Measurements from ENCODE around the gene FAXDC2. TPM values are rescaled to one million over a fixed set of nuclear protein-coding genes. Genes with fewer than 3 reads are reported as not detected.
A peak's percentile ranks its signal among the peaks of the same experiment; 100 is the strongest.

FAXDC2 gene
- total and polyA plus RNA-seq, 2 of the 13 experiments (the other 11 are each of a cell fraction or from before 2014, with no cell fraction given), result 4.7 to 58.8 TPM

GRCh38 chr5:154858972-154859871 is 8.8 kb upstream of the FAXDC2 start (continued):
- 0 out of 2 replicates have a peak, but pooled peaks have one; percentile 37 for TF ChIP-seq MEIS1 (CRISPR knock-in tag; IDR thresholded peaks at IDR 0.05; ENCODE audit: borderline replicate concordance)
- TF ChIP-seq KIAA2018 (CRISPR knock-in tag; IDR thresholded peaks at IDR 0.05; ENCODE audit: borderline replicate concordance), result no peak
- no peak for TF ChIP-seq NR3C1 (CRISPR knock-in tag; IDR thresholded peaks at IDR 0.05)
- no peak for TF ChIP-seq ASH2L (IDR thresholded peaks at IDR 0.05; ENCODE audit: insufficient read length, low read depth, low read length)
- TF ChIP-seq ZNF337 (CRISPR knock-in tag; IDR thresholded peaks at IDR 0.05; ENCODE audit: borderline replicate concordance, low read depth), result no peak
- no peak for TF ChIP-seq SOX13 (IDR thresholded peaks at IDR 0.05)
- 0 out of 4 replicates have a peak, but pooled peaks of 1 of the 2 experiments have one; percentile 18 for TF ChIP-seq SOX13 (CRISPR knock-in tag; conservative IDR thresholded peaks at IDR 0.05 in 1 of 2, IDR thresholded peaks at IDR 0.05 in 1 of 2)
- TF ChIP-seq FOXA3 (CRISPR knock-in tag; IDR thresholded peaks at IDR 0.05), result peak; percentile 78
- TF ChIP-seq ZNF317 (CRISPR knock-in tag; IDR thresholded peaks at IDR 0.05), result 0 out of 2 replicates have a peak, but pooled peaks have one; percentile 38
- peak; percentile 58; the same call in 1 of the 2 replicates for TF ChIP-seq KDM1A (CRISPR knock-in tag; IDR thresholded peaks at IDR 0.05)
- no peak for TF ChIP-seq MAFK (conservative IDR thresholded peaks at IDR 0.05 in 1 of 2, IDR thresholded peaks at IDR 0.05 in 1 of 2; ENCODE audit: low read length in 2 of 2)
- TF ChIP-seq RARG (CRISPR knock-in tag; IDR thresholded peaks at IDR 0.05; ENCODE audit: low read depth), result 0 out of 2 replicates have a peak, but pooled peaks have one; percentile 16
- no peak for TF ChIP-seq ZNF432 (CRISPR knock-in tag; IDR thresholded peaks at IDR 0.05; ENCODE audit: borderline replicate concordance)
- TF ChIP-seq ETS1 (CRISPR knock-in tag; IDR thresholded peaks at IDR 0.05), result no peak; the same call in 1 of the 2 replicates
- TF ChIP-seq ZSCAN22 (CRISPR knock-in tag; IDR thresholded peaks at IDR 0.05), result peak; percentile 72
- 0 out of 2 replicates have a peak, but pooled peaks have one; percentile 55 for TF ChIP-seq ZNF772 (CRISPR knock-in tag; IDR thresholded peaks at IDR 0.05)

Measured in HepG2 (cell line).